Gastrocnemius medialis (tissue), 4 donors: ENCODE data around the gene LRRC31.

Source experiments
- POLR2A ChIP-seq, 2 donors: fragments of 450-650 bp; IDR thresholded peaks; one replicate each; pipeline ENCODE4 v1.6.1; 2017; ENCODE audit warnings: antibody characterized with exemption in 2 of 2, mild to moderate bottlenecking in 2 of 2, moderate library complexity in 2 of 2
- TF ChIP-seq, protein P1 (sequence below), 5 experiments: fragments of 450-650 bp in 3 of 5; fragments of 200-600 bp in 2 of 5; sonication (generic) in 2 of 5; IDR thresholded peaks in 4 of 5; conservative IDR thresholded peaks in 1 of 5; 1 replicate in 4 of 5; 2 replicates in 1 of 5; pipeline ENCODE4 v1.5.1; 2016 to 2019; ENCODE audit warnings: antibody characterized with exemption in 5 of 5, mild to moderate bottlenecking in 3 of 5, moderate library complexity in 3 of 5

DNA sequence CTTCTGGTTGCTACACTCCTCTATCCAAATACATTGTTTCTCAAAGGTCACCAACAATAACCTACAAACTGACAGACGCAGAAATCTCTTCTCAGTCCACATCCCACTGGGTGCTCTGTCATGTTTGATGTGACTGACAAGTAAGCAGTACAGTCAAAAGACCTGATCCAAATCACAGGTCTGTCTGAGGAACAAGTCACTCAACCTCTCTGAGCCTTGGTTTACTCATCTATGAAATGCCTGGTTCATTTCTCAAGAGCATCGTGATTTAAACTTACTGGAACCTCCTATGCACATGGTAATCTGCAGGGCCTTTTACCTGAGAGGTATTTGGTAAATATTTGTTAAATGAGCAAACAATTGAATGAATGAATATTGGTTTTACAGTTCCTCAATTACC, 5.5 kb downstream of the LRRC31 start:
- TF ChIP-seq, protein P1, sequence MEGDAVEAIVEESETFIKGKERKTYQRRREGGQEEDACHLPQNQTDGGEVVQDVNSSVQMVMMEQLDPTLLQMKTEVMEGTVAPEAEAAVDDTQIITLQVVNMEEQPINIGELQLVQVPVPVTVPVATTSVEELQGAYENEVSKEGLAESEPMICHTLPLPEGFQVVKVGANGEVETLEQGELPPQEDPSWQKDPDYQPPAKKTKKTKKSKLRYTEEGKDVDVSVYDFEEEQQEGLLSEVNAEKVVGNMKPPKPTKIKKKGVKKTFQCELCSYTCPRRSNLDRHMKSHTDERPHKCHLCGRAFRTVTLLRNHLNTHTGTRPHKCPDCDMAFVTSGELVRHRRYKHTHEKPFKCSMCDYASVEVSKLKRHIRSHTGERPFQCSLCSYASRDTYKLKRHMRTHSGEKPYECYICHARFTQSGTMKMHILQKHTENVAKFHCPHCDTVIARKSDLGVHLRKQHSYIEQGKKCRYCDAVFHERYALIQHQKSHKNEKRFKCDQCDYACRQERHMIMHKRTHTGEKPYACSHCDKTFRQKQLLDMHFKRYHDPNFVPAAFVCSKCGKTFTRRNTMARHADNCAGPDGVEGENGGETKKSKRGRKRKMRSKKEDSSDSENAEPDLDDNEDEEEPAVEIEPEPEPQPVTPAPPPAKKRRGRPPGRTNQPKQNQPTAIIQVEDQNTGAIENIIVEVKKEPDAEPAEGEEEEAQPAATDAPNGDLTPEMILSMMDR (IDR thresholded peaks at IDR 0.05 in 4 of 5, conservative IDR thresholded peaks at IDR 0.05 in 1 of 5) = no peak
- TF ChIP-seq POLR2A (IDR thresholded peaks at IDR 0.05) = no peak
